Measurements from ENCODE around the gene PTPN4.
A peak's percentile ranks its signal among the peaks of the same experiment; 100 is the strongest.

The PTPN4 gene

DNA sequence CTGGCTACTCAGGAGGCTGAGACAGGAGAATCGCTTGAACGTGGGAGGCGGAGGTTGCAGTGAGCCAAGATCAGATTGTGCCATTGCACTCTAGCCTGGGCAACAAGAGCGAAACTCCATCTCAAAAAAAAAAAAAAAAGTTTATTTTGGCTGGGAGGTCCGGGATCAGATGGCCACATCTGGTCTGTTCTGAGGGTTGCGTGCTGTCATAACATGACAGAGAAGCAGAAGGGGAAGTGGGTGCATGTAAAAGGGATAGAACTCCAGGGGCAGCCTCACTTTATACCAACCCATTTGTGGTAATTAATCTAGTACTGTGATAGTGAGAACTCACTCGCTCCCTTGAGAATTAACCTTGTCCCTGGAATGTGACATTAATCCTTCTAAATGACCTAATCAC, 101.2 kb downstream of the PTPN4 start:
- no peak for ATAC-seq

GRCh38 chr2:119862127-119862889, 102.6 kb downstream of the PTPN4 start:
- peak; percentile 89 to 90 for ATAC-seq

DNA sequence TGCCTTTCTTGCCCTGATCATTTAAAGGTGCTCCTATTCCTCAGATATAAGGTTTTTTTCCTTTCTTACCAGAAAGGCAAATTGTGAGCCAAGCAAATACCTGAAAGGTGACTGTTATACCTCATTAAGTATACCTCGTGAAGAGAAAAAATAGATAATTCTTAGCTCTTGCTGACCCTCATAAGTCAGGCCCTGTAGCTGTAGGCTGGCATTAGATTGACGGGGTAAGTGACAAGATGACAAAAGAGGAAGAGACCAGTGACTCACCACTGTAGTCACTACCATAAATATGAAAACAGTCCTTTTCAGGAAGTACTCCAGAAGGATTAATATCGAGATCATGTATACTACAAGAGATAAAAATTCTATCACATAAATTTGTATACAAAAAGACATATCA, 104.6 kb downstream of the PTPN4 start:
- ATAC-seq, result peak; percentile 57 to 73

- ATAC-seq, result peak; percentile 38 to 43
Observed at GRCh38 chr2:119871725-119872124, 112.0 kb downstream of the PTPN4 start.

- no peak for ATAC-seq
Observed at GRCh38 chr2:119873350-119874315, 113.9 kb downstream of the PTPN4 start.

GRCh38 chr2:119879502-119879901, 119.8 kb downstream of the PTPN4 start:
- ATAC-seq, result no peak

- ATAC-seq, result no peak
Observed at GRCh38 chr2:119888680-119889079, 129.0 kb downstream of the PTPN4 start.

DNA sequence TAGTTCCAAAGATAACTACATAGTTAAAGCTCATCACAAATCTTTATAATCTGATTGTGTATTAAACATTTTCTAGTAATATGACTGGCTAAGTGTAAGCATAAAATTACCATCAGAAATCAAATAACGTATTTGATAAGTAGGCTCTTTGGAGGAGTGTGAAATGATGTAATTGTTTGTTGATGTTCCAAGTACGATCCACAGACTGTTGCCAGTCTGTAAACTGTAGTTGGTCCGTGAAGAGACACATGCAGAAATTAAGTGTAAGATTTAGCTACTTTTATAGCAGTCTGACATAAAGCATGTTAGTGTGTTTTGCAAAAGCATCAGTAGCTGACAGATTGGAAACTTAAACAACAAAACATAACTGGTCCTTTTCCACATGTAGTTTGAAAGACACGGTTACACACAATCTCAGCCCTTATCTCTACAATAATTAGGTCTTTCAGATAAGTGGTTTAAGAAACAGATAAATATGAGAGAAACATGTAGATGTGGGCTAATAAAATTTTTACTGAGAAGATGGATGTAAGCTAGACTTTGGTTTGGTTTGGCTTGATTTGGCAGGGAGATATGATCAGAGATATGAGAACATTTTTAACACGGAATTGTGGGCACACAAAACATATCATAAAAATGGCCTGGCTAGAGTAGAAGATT, 138.1 kb downstream of the PTPN4 start:
- ATAC-seq, result no peak

DNA sequence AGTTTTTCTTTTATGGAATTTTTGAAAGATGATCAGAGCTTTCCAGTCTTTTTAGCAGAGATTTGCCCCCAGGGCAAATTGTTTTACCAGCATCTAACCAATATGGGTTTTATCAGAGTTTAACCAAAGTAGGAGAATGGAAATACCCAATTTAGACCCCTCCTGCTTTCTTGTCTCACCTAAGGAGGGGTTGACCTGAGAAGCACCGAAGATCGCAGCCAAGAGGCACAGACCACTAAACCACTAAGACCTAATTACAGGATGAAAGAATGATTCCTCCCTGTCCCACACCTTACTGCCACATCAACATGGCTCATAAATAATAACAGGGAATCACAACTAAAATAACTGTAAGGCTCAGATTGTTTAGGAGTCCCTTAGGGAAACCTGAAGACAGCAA, 141.3 kb downstream of the PTPN4 start:
- ATAC-seq, result no peak

- no peak for ATAC-seq
Observed at GRCh38 chr2:119910566-119910965, 150.8 kb downstream of the PTPN4 start.

DNA sequence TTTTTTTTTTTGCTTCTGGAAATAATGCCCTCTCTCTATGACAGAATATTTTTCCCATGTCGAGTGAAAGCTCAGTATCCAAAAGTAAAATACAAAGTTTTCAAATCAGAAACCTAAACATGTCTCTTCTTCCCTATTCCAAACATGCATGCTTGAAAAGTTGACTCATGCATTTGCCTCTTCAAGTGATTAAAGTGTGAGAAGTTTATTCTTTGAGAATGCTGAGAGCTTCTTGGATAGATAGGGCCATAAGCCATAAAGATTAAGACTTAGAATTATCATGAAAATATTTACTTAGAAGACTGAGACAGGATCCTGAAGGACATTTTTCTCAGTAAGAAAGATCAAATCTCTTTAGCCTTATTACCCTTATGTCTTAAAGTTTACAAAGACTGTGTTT, 154.5 kb downstream of the PTPN4 start:
- no peak for ATAC-seq

GRCh38 chr2:119921825-119922224, 162.1 kb downstream of the PTPN4 start:
- ATAC-seq, result no peak

DNA sequence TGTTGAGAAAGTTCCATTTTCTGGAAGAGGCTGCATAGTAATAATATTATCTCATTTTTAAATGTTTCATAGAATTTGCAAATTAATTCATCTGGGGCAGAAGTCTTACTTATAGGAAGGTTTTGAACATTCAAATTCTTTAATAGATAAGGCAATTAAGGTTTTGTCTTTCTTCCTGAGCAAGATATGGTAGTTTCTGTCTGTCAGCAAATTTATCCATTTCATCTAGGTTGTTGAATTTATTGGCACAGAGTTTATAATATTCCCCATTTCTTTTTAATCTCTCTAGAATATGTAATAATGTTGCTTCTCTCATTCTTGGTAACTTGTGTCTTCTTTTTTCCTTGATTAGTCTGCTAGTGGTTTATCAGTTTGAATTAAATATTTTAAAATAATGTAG, 163.0 kb downstream of the PTPN4 start:
- no peak for ATAC-seq

GRCh38 chr2:119929537-119929936, 169.8 kb downstream of the PTPN4 start:
- peak; percentile 74 to 79 for ATAC-seq

DNA sequence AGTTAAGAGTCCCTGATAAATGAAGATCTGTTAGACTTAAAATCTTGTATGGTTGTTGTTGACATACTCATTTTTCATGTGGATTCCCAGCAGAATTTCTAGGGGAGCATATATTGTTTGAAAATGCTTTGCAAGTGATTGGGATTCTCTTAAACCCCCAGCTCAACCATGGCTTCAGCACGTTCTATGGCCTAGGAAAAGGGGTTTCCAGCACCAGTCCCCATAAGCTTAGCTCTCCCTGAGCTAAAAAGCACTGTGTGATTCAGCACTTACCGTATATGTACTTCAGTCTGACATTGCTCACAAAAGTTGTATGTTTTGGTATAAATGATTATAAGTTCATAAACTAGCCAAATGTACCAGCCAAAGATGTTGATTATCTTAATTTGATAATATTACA, 173.1 kb downstream of the PTPN4 start:
- no peak for ATAC-seq

DNA sequence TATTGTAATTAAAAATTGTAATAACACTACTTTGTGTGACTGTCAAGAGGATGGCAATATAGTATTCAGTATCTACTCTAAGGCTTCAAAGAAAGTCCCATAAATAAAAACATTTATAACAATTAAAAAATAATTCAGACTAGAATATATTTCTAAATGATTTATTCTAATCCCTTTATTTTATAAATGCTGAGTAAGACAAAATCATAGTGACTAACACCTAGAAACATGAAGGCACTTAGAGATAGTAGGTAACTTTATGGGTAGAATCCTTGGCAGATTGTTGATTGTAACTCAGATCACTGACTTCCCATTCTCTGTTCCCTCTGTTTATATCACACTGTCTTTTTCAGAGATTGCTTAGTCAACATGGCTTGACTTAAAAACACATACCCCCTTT, 174.6 kb downstream of the PTPN4 start:
- ATAC-seq, result no peak

GRCh38 chr2:119937680-119938079, 178.0 kb downstream of the PTPN4 start:
- no peak for ATAC-seq

DNA sequence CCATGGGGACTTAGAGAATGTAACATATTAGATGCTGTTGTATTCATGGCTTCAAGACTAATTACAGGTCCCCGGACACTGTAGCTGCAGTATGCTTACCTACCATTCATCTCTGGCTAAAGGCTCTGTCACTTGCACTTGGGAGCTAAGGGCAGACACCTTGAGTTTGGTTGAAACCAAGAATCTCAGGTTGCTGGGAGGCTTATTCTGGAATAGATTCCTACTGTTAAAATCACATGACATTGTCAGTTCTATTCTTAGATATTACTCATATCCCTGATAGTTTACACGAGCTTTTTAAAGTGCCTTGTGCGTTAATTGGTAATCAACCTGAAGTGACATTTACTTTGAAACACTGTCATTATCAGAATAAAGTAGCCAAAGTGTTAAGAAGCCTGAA, 180.2 kb downstream of the PTPN4 start:
- no peak for ATAC-seq

- no peak for ATAC-seq
Observed at GRCh38 chr2:119940856-119941255, 181.1 kb downstream of the PTPN4 start.

GRCh38 chr2:119941388-119941787, 181.7 kb downstream of the PTPN4 start:
- ATAC-seq, result no peak

DNA sequence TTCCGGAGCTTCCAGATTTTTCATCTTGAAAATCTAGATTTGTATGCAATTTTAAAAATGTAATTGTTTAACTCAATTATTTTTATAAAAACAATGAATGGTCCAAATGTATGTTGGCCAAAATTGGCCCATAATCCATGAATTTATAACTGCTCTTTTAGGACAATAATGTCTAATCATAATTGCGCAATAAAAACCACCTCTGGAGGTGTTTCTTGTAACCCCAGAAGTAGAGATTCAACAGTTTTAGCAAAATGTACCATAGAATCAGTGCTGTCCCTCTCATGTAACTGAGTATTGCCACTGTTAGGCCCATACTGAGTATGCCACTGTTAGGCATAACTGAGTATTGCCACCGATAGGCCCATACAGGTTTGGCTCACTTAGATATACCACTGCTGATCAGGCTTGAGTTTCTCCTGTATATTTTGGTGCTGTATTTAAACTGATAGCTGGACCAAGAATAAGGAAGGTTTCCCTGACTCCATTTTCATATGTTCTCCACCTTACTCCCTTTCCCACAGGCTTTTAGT, 182.3 kb downstream of the PTPN4 start:
- ATAC-seq, result no peak

DNA sequence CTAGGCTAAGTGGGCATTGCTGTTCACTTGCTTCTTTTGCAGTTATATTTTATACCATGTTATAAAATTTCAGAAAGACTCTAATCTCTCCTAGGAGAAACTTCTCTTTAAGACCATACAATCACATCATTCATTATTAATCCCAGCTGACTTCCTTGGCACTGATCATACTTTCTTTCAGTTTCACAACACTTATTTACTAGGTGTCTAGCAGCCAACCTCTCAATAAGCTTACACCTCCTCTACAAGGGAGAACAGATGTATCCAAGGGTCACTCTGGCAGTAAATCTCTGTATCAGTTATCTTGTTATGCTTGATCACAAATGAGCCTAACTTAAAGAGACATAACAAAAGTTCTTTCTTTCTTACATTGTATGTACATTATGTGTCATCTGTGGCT, 183.3 kb downstream of the PTPN4 start:
- ATAC-seq, result peak; percentile 30 to 32

- ATAC-seq, result no peak
Observed at GRCh38 chr2:119947535-119947934, 187.8 kb downstream of the PTPN4 start.

All from activated CD4-positive, CD25-positive, alpha-beta regulatory T cell treated with anti-CD3 and anti-CD28 coated beads, Interleukin-2, amount 50 U/mL, for 24 hours (primary cell).